H1 (cell line): ENCODE results near the gene RPS15. TPM values are rescaled to one million over a fixed set of nuclear protein-coding genes. Genes with fewer than 3 reads are reported as not detected.

Experiments used
- CTCF ChIA-PET: fragments of 300-600 bp; sonication (Branson Sonifier 250); formaldehyde crosslinking; loops from one replicate; lab custom pipeline; 2021; ENCODE audit not compliant: partially characterized antibody; lab: Charles Lee
- POLR2A ChIA-PET: fragments of 300-600 bp; sonication (Branson Sonifier 250); formaldehyde crosslinking; loops from one replicate; lab custom pipeline; 2021; ENCODE audit warnings: inconsistent platforms; ENCODE audit not compliant: partially characterized antibody; lab: Charles Lee
- DNase-seq, 2 experiments: peaks; one replicate each; pipeline versions ENCODE4 v3.0.0 to v3.0.0-alpha.2; 2010 to 2022; ENCODE audit warnings: low spot score in 2 of 2, low read depth in 1 of 2, mixed read lengths in 1 of 2
- FAIRE-seq: peaks from 2 replicates; lab custom pipeline; 2011; peaks lifted over from hg19 to GRCh38; lab: Jason Lieb, UNC
- H2AFZ ChIP-seq: 2 replicates; pipeline ENCODE4 v1.8.1; 2012; ENCODE audit warnings: low read length, inconsistent platforms
- H2AK5ac ChIP-seq: 2 replicates; pipeline ENCODE4 v1.6.1; 2013; ENCODE audit warnings: low read depth, low read length
- H2BK120ac ChIP-seq: replicated peaks from 2 replicates; pipeline ENCODE3; 2013; ENCODE audit warnings: low read depth, low read length, inconsistent platforms
- H2BK12ac ChIP-seq: 2 replicates; pipeline ENCODE4 v1.6.1; 2013; ENCODE audit warnings: low read depth, low read length
- H2BK15ac ChIP-seq: 2 replicates; pipeline ENCODE4 v1.6.1; 2013; ENCODE audit warnings: low read length
- H2BK20ac ChIP-seq: 2 replicates; pipeline ENCODE4 v1.6.1; 2013; ENCODE audit warnings: low read length
- H2BK5ac ChIP-seq: 2 replicates; pipeline ENCODE4 v1.6.1; 2013; ENCODE audit warnings: low read depth, low read length
- H3K14ac ChIP-seq: 2 replicates; pipeline ENCODE4 v1.6.1; 2013; ENCODE audit warnings: inconsistent platforms; ENCODE audit not compliant: insufficient read length
- H3K18ac ChIP-seq: 2 replicates; pipeline ENCODE4 v1.6.1; 2013; ENCODE audit warnings: low read length; ENCODE audit errors: extremely low read depth
- H3K23ac ChIP-seq: 2 replicates; pipeline ENCODE4 v1.6.1; 2013; ENCODE audit warnings: inconsistent platforms; ENCODE audit not compliant: insufficient read length
- H3K23me2 ChIP-seq: 2 replicates; pipeline ENCODE4 v1.6.1; 2013; ENCODE audit warnings: low read depth, low read length
- H3K27ac ChIP-seq: 2 replicates; pipeline ENCODE4 v1.6.1; 2011; ENCODE audit warnings: low read depth, low read length, inconsistent platforms
- H3K27me3 ChIP-seq, 4 experiments: replicated peaks in 1 of 4; 1 replicate in 1 of 4; 2 replicates in 3 of 4; pipeline versions ENCODE4 v1.6.1 to v1.8.1; 2011 to 2013; ENCODE audit warnings: low read length in 3 of 4, mild to moderate bottlenecking in 3 of 4, inconsistent platforms in 2 of 4, mixed read lengths in 2 of 4, moderate library complexity in 1 of 4; ENCODE audit not compliant: control insufficient read depth in 3 of 4, insufficient read depth in 3 of 4; ENCODE audit errors: extremely low read depth in 1 of 4
- H3K36me3 ChIP-seq, 4 experiments: 2 replicates each; pipeline versions ENCODE4 v1.6.1 to v1.8.1; 2011 to 2013; ENCODE audit warnings: mild to moderate bottlenecking in 4 of 4, low read length in 3 of 4, moderate library complexity in 2 of 4, control low read depth in 1 of 4, inconsistent platforms in 1 of 4; ENCODE audit not compliant: insufficient read depth in 4 of 4, control insufficient read depth in 2 of 4
- H3K4ac ChIP-seq: replicated peaks from 2 replicates; pipeline ENCODE3; 2013; ENCODE audit warnings: low read length, low read depth, mixed read lengths, inconsistent platforms; ENCODE audit not compliant: insufficient read length
- H3K4me1 ChIP-seq, 4 experiments: replicated peaks in 1 of 4; 1 replicate in 1 of 4; 2 replicates in 3 of 4; pipeline versions ENCODE4 v1.6.1 to v1.8.1; 2011 to 2013; ENCODE audit warnings: low read length in 3 of 4, inconsistent platforms in 2 of 4, mixed read lengths in 1 of 4; ENCODE audit not compliant: insufficient read depth in 4 of 4, control insufficient read depth in 3 of 4
- H3K4me2 ChIP-seq, 2 experiments: 2 replicates each; pipeline versions ENCODE4 v1.6.1 to v1.8.1; 2011 to 2013; ENCODE audit warnings: low read depth in 2 of 2, low read length in 2 of 2, control low read depth in 1 of 2, inconsistent platforms in 1 of 2, mild to moderate bottlenecking in 1 of 2; ENCODE audit not compliant: insufficient read depth in 1 of 2
- H3K4me3 ChIP-seq, 4 experiments: fragments of 200-600, 300-600 bp in 1 of 4; sonication (generic), shearing (Covaris generic), sonication (Bioruptor Twin) in 1 of 4; 2 replicates each; pipeline versions ENCODE4 v1.5.1 to v1.8.1; 2011 to 2016; ENCODE audit warnings: low read length in 4 of 4, low read depth in 3 of 4, control low read depth in 2 of 4, inconsistent platforms in 2 of 4, mild to moderate bottlenecking in 2 of 4, mixed read lengths in 1 of 4, moderate library complexity in 1 of 4; ENCODE audit not compliant: insufficient read depth in 2 of 4; ENCODE audit errors: extremely low read depth in 1 of 4
- H3K56ac ChIP-seq: replicated peaks from 2 replicates; pipeline ENCODE3; 2013; ENCODE audit warnings: low read depth, mild to moderate bottlenecking, mixed read lengths, low read length, inconsistent platforms; ENCODE audit not compliant: insufficient read length
- H3K79me1 ChIP-seq: 2 replicates; pipeline ENCODE4 v1.6.1; 2013; ENCODE audit warnings: low read depth, low read length, control low read depth
- H3K79me2 ChIP-seq, 2 experiments: 2 replicates each; pipeline versions ENCODE4 v1.6.1 to v1.8.1; 2012 to 2013; ENCODE audit warnings: low read length in 2 of 2, mild to moderate bottlenecking in 2 of 2, inconsistent platforms in 1 of 2; ENCODE audit not compliant: insufficient read depth in 2 of 2, control insufficient read depth in 1 of 2
- H3K9ac ChIP-seq, 4 experiments: replicated peaks in 1 of 4; 1 replicate in 1 of 4; 2 replicates in 3 of 4; pipeline versions ENCODE4 v1.6.1 to v1.8.1; 2011 to 2013; ENCODE audit warnings: low read depth in 3 of 4, low read length in 3 of 4, control low read depth in 2 of 4, mild to moderate bottlenecking in 2 of 4, moderate library complexity in 2 of 4, inconsistent platforms in 1 of 4; ENCODE audit errors: extremely low read depth in 1 of 4
- H3K9me3 ChIP-seq, 2 experiments: 2 replicates each; pipeline versions ENCODE4 v1.6.1 to v1.8.1; 2012 to 2013; ENCODE audit warnings: mild to moderate bottlenecking in 2 of 2, moderate library complexity in 2 of 2, control low read depth in 1 of 2, inconsistent platforms in 1 of 2, low read depth in 1 of 2, low read length in 1 of 2, mixed read lengths in 1 of 2; ENCODE audit not compliant: insufficient read depth in 2 of 2
- H4K20me1 ChIP-seq, 2 experiments: replicated peaks in 1 of 2; 2 replicates each; pipeline versions ENCODE3 to v1.8.1; 2011 to 2013; ENCODE audit warnings: inconsistent platforms in 2 of 2, low read length in 2 of 2, mild to moderate bottlenecking in 1 of 2; ENCODE audit not compliant: insufficient read depth in 2 of 2, control insufficient read depth in 1 of 2
- H4K5ac ChIP-seq: 2 replicates; pipeline ENCODE4 v1.6.1; 2013; ENCODE audit warnings: low read length, low read depth, mixed read lengths, inconsistent platforms; ENCODE audit not compliant: insufficient read length
- H4K8ac ChIP-seq: 2 replicates; pipeline ENCODE4 v1.8.0; 2013; ENCODE audit warnings: mild to moderate bottlenecking, moderate library complexity, low read length, inconsistent platforms; ENCODE audit not compliant: insufficient read depth; ENCODE audit errors: extremely low read depth
- H4K91ac ChIP-seq: replicated peaks from 2 replicates; pipeline ENCODE3; 2013; ENCODE audit warnings: low read length, mixed read lengths, inconsistent platforms; ENCODE audit not compliant: insufficient read length
- CEBPB ChIP-seq: IDR thresholded peaks from 2 replicates; pipeline ENCODE4 v1.6.1; 2012; ENCODE audit warnings: low read depth, low read length
- CHD2 ChIP-seq: IDR thresholded peaks from 2 replicates; pipeline ENCODE4 v1.6.1; 2012; ENCODE audit warnings: low read length, improper control_type of control experiment
- CREB1 ChIP-seq: IDR thresholded peaks from 2 replicates; pipeline ENCODE4 v1.6.1; 2012; ENCODE audit warnings: inconsistent platforms
- RFX5 ChIP-seq: IDR thresholded peaks from 2 replicates; pipeline ENCODE4 v1.6.1; 2011; ENCODE audit warnings: low read depth, low read length, improper control_type of control experiment, borderline replicate concordance
- WGBS, 2 experiments: shearing (Covaris generic) in 1 of 2; methylation state at CpG; one replicate each; pipeline versions ENCODE4 v1.1.6 to v1.1.7; 2013 to 2015; ENCODE audit warnings: low lambda C conversion rate in 2 of 2, mixed read lengths in 2 of 2, inconsistent platforms in 1 of 2, low coverage in 1 of 2, missing lambda C conversion rate in 1 of 2; ENCODE audit not compliant: insufficient replicate concordance in 2 of 2, insufficient coverage in 1 of 2, insufficient read length in 1 of 2; ENCODE audit errors: extremely low coverage in 1 of 2, missing lambda C conversion rate in 1 of 2; 5-methylcytosine and 5-hydroxymethylcytosine counted together
- polyA plus RNA-seq, 7 experiments: library from polyadenylated mRNA; depleted of rRNA in 3 of 7; stranded (reverse) in 5 of 7; unstranded in 2 of 7; fragments of >200 nt in 5 of 7; fragments of 200-250 nt in 2 of 7; gene quantifications; 1 replicate in 5 of 7; 2 replicates in 1 of 7; 4 replicates in 1 of 7; pipeline versions ENCODE4 v1.2.1 to v1.2.3, GENCODE V29; 2011 to 2013; ENCODE audit warnings: missing spikeins in 2 of 7, mixed read lengths in 2 of 7
- total RNA-seq: library from RNA; stranded (reverse); fragmentation: NEBNext Ultra II Directional; extraction: Animal tissue kit (Norgen Biotek cat#: 25700); gene quantifications from 2 replicates; pipeline ENCODE4 v1.2.1, GENCODE V29; 2021
- TF ChIP-seq, protein P1 (sequence below), 3 experiments: IDR thresholded peaks; 1 replicate in 2 of 3; 2 replicates in 1 of 3; pipeline versions ENCODE4 v1.5.1 to v1.6.1; 2011; ENCODE audit warnings: low read length in 3 of 3, mild to moderate bottlenecking in 3 of 3, inconsistent platforms in 2 of 3, low read depth in 1 of 3, moderate library complexity in 1 of 3; ENCODE audit not compliant: insufficient read depth in 1 of 3; ENCODE audit errors: control extremely low read depth in 1 of 3
- TF ChIP-seq, protein P2 (sequence below): IDR thresholded peaks from 2 replicates; pipeline ENCODE4 v1.6.1; 2011; ENCODE audit warnings: low read length, improper control_type of control experiment

The RPS15 gene
- total and polyA plus RNA-seq, 2 of the 8 experiments (the other 6 are each of a cell fraction or from before 2014, with no cell fraction given), result 1,562 to 3,890 TPM

DNA sequence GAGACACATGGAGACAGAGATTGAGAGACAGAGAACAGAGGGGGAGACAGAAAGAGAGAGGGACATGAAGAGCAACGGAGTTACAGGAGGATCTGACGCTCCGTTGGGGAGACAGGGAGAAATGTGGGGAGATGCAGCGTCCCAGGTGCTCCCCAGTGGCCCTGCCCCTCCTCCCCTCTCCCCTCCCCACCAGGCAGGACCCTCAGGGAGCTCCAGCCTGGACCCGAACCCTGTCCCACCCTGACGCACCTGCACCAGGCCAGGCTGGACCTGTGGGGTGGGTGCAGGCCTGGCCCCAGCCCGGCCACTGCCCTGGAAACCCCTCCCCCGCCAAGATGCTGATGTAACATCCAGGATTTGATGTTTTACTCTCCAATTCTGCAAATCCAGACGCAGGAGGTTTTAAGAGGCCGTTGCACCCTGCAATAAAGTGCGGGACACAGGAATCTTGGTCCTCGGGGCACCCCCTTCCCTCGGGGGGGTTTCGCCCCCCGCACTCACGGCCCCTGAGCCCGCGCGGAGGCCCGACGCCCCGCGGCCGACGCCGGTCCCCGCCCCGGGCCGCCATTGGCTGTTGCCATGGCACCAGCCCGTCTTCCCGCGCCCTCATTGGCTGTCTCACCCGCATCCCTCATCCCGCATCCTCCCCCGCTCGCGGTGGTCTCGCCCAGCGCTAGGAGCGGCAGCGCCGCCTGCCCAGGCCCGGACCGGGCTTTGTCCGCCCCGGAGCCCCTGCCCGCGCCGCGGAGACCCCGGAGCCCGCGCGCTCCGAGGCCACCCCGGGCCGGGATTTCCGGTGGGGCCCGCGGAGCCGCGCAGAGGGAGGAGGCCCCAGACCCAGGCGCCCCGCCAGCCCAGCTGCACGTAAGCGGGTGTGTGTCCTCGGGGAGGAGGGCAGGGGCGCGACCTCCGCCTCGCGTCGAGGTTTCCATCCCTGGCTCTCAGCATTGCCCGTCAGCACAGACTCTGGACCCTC, 11.6 kb downstream of the RPS15 start, which contains the start of gene APC2:
APC2 (plus strand) TSS at position 655 of the 976 bp plus-strand sequence. CDS start 2,881 bp downstream, outside the sequence.
- peak within 1 kb of the TSS; percentile 12 for H3K56ac ChIP-seq
- no peak within 1 kb of the TSS for H3K23ac ChIP-seq
- no peak within 1 kb of the TSS for H2BK120ac ChIP-seq
- POLR2A ChIA-PET, result interaction anchor here (0.9 to 9.4 kb wide), 7 partner anchors 8 to 180 kb away, joined by 3 to 109 read pairs (median 3); partner anchors contain the start of genes CIRBP and FAM174C
- peak within 1 kb of the TSS; percentile 87; the same call in 1 of the 2 replicates for H4K8ac ChIP-seq
- no peak within 1 kb of the TSS for H3K27ac ChIP-seq
- peak within 1 kb of the TSS in 2 of 4 experiments; percentile 25 to 50; a peak in 3 of 7 replicates for H3K9ac ChIP-seq
- peak within 1 kb of the TSS; percentile 71; the same call in 1 of the 2 replicates for H3K18ac ChIP-seq
- peaks cover 34 to 59% (median 57%) of the 10 kb centered on the region in 4 experiments for H3K27me3 ChIP-seq
- no peak within 1 kb of the TSS for H4K5ac ChIP-seq
- 0 out of 2 replicates have a peak within 1 kb of the TSS, but pooled peaks have one; percentile 61 for H2BK20ac ChIP-seq
- peak within 1 kb of the TSS; percentile 62 for H3K4ac ChIP-seq
- peak within 1 kb of the TSS; percentile 95; the same call in 1 of the 2 replicates for H2BK15ac ChIP-seq
- peaks cover 4% of the 10 kb centered on the region; the same call in 1 of the 2 replicates for H3K23me2 ChIP-seq
- H2BK12ac ChIP-seq, result peak within 1 kb of the TSS; percentile 27; the same call in 1 of the 2 replicates
- CTCF ChIA-PET, result interaction anchor here (1.2 to 1.3 kb wide), 2 partner anchors 13 to 17 kb away, joined by 4 to 5 read pairs; no protein-coding TSS in a partner anchor
- no peak within 1 kb of the TSS for H2AFZ ChIP-seq
- no peak within 1 kb of the TSS for H4K91ac ChIP-seq
- no peak within 1 kb of the TSS for H2BK5ac ChIP-seq
- DNase-seq, result peak in 1 of 2 experiments; percentile 93
- no peak within 1 kb of the TSS for H2AK5ac ChIP-seq
- peak within 1 kb of the TSS; percentile 55 to 66 for H3K4me2 ChIP-seq
- no peaks in the 10 kb centered on the region for H3K79me2 ChIP-seq
- no peaks in the 10 kb centered on the region for H3K79me1 ChIP-seq
- WGBS, 2 experiments, result 10% methylated on average over 59 of the region's 74 CpGs; no CpG with 5 or more reads in 1 of the 2 experiments
- H3K4me3 ChIP-seq, result peak within 1 kb of the TSS; percentile 22 to 60 (median 36)
- H3K4me1 ChIP-seq, result peaks cover 0 to 35% (median 26%) of the 10 kb centered on the region in 4 experiments; a peak in 6 of 7 replicates
- H3K9me3 ChIP-seq, result no peaks in the 10 kb centered on the region
- H3K36me3 ChIP-seq, result no peaks in the 10 kb centered on the region
- H3K14ac ChIP-seq, result no peak within 1 kb of the TSS
- no peak for FAIRE-seq
- peaks cover 13 to 14% of the 10 kb centered on the region in 2 experiments for H4K20me1 ChIP-seq
- TF ChIP-seq CREB1 (no peak), CHD2 (peak; percentile 75), CEBPB (0 out of 2 replicates have a peak, but pooled peaks have one; percentile 1), RFX5 (0 out of 2 replicates have a peak, but pooled peaks have one; percentile 23)
- TF ChIP-seq, protein P1, sequence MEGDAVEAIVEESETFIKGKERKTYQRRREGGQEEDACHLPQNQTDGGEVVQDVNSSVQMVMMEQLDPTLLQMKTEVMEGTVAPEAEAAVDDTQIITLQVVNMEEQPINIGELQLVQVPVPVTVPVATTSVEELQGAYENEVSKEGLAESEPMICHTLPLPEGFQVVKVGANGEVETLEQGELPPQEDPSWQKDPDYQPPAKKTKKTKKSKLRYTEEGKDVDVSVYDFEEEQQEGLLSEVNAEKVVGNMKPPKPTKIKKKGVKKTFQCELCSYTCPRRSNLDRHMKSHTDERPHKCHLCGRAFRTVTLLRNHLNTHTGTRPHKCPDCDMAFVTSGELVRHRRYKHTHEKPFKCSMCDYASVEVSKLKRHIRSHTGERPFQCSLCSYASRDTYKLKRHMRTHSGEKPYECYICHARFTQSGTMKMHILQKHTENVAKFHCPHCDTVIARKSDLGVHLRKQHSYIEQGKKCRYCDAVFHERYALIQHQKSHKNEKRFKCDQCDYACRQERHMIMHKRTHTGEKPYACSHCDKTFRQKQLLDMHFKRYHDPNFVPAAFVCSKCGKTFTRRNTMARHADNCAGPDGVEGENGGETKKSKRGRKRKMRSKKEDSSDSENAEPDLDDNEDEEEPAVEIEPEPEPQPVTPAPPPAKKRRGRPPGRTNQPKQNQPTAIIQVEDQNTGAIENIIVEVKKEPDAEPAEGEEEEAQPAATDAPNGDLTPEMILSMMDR (IDR thresholded peaks at IDR 0.05; ENCODE audit: control extremely low read depth in 1 of 3, insufficient read depth in 1 of 3, low read depth in 1 of 3, low read length in 3 of 3), result no peak; a peak in 1 of 4 replicates
- TF ChIP-seq, protein P2, sequence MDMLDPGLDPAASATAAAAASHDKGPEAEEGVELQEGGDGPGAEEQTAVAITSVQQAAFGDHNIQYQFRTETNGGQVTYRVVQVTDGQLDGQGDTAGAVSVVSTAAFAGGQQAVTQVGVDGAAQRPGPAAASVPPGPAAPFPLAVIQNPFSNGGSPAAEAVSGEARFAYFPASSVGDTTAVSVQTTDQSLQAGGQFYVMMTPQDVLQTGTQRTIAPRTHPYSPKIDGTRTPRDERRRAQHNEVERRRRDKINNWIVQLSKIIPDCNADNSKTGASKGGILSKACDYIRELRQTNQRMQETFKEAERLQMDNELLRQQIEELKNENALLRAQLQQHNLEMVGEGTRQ, result no peak
